ENCODE data around the gene UVRAG.
A peak's percentile ranks its signal among the peaks of the same experiment; 100 is the strongest.

The UVRAG gene

DNA sequence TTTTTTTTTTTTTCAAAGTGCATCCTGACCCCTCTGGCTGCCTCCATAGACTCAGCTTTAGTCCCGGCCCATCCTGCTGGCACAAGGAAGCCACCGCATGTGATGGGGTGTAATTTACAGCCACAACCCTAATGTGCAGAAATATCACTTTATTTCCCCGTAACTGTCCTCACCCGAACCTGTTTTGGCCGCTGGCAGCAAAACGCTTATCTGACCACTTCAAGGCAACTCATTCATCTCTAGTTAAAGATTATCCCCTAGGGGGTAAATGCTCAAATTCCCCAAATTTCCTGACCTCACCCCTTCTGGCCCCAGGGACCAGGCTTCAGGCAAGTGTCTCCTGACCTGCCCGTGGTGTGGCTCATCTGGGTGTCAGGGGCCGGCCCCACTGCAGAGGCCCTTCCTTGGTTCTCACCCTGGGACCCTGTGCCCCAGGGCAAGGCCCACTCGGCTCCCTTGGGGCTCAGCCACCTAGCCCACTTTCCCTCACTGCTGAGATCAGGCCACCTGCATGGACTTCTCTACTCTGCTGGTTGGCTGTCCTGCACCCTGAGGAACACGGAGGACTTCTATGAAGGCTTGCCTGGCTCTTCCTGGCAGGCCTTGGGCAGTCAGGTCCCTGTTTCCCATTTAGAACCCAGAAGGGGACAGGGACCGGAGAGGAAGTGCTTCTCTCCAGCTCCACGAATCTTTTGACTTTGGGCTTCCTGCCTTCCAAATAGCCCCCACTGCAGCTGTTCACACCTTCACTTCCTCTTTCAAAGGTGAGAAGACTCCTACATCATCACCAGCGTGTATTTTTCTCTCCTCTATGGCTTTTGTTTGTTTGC lies 337.9 kb downstream of the UVRAG start:
- no peak for DNase-seq

DNA sequence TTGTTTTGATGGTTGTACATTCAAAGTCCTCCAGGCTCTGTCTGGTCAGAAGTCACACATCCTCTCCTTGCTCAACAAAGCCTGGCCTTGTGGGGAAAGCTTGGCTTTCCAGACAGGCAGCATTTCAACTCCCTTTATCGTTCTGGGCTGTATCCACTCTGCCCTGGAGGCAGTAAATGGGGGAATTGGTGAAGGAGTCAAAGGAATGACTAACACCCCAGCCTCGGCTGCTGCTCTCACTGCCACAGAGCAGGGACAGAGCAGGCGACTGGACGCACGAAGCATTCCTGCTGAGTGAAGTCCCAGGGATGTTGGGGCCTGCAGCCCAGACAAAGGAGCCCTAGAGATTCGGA lies 338.5 kb downstream of the UVRAG start:
- DNase-seq, result no peak

DNA sequence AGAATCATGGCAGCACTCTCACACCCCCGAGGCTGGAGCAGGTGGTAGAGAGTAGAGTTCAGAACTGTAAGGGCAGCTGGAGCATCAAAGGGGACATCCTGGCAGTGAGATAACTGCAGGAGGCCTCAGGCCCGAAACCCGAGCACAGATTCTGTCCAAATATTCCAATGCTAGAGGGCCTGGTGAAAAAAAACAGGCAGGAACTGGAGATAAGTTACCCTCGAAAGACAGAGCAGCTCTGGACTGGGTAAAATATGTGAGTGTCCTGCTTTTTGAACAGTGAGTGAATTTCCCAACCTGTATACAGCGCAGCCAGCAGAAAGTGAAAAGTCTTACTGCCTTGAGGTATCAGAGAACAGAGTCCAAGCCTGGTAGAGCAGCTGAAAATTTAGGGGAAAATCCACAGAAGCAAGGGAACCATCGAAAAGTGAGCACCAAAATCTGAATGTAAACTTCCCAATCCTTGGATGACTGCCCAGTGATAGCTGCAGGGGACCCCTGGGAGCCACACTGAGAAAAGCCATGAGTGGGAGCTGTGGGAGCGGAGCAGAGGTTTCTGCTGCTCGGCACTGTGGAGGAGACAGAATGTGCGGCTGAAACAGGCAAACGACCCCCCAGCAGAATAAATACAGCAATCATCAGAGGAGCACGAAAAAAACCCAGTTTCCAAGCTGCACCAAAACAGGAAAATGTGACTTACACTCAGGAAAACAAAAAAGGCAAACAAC lies 340.7 kb downstream of the UVRAG start:
- DNase-seq, result no peak

DNA sequence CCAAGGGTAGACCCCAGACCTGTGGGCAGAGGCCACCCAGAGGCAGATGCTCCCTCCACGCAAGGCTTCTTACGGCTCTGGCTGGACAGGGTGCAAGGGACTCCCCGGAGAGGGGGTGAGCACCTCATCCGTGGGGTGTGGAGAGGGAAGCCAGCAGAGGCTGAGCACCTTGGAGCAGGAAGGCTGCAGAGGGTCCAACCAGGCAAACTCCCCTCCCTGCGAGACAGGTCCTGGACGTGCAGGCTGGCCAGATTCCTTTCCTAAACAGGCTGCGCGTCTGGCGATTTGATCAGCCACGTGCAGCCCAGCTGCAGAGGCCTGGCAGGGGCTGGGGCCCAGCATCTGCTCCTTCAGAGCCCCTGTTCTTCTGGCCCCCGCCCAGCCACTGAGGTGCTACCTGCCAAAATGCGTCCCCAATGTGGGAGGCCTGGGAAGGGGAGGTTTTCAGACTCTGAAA lies 342.0 kb downstream of the UVRAG start:
- no peak for DNase-seq

DNA sequence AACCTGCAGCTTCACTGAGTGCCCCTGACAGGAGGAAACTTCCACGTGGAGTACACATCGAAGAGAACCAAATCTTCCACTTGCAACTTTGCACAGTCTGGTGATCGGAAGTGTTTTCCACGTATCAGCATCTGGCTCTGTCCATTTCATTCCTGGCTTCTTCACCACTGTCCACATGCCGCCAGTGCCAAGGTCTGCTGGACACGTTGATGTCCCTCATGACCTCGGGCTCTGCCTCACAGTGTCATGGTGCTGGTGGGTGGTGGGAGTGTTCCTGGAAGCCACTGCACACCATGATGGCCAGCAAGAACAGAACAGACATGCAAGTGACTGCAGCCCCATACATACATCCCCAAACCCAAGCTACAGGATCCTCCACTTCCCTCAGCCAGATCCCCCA lies 342.9 kb downstream of the UVRAG start:
- no peak for DNase-seq

DNA sequence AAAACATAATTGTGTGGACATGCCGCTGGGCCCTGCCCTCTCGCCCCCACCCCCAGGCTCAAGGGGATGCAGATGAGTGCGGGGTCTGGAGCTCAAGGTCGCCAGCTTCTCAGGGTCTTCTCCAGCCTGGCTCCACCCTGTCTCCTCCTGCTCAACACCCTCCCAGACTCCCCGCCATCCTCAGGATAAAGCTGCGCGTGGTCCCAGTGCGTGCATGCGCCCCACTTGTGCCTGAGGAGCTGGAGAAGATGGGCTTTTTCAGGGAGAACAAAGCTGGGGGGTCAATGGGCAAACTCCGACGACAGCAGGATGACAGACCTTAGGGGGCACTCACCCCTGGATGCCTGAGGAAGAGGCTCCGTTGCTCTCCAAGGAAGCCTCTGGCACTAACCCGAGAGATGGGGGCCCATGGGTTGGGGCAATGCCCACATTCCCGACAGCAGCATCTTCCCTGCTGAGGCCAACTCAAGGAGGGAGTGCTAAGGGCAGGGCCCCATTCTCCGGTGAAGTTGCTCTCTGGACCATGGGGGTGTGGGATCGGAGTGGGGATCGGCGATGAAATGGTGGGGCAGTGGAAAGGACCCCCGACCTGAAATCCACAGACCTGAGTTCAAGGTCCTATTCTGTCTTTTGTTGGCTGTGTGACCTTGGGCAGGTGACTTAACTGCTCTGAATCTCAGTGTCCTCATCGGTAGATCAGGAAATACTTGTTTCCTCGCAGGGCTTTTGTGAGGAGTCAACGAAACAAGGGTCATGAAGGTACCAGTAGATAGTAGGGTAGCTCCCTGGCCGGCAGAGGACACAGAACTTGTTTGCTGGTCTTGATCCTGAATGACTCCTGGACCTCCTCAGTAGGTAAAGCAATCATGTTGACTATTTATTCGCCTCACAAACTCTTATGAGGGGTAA lies 343.6 kb downstream of the UVRAG start:
- no peak for DNase-seq

DNA sequence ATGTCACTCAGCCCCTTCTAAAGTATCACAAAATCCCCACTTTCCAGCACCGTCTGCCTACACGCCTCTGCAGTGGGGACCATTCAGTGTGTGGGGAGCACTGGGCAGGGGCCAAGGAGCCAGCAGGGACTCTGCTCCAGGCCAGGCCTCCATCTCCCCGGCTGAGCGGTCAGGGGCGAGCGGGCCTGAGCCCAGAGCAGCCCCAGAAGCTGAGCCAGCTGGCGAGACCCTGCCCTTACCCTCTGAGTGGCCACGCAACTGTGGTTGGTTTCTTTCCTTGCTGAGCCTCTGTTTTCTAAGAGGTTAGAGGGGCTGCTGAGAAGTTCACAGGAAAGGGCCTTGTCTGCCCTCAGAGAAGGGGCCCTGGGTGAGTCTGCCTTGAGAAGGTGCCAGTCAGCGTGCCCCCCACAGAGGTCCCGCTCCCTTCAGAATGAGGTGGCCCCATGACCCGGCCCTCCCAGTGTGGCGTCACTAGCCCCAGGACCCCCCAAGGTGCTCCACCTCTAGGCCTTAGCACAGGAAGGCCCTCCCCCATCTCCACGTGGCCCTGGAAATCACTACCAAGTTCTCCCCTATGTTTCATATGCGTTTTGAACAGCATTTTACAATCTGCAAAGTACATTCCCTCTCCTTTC lies 344.4 kb downstream of the UVRAG start:
- no peak for DNase-seq

DNA sequence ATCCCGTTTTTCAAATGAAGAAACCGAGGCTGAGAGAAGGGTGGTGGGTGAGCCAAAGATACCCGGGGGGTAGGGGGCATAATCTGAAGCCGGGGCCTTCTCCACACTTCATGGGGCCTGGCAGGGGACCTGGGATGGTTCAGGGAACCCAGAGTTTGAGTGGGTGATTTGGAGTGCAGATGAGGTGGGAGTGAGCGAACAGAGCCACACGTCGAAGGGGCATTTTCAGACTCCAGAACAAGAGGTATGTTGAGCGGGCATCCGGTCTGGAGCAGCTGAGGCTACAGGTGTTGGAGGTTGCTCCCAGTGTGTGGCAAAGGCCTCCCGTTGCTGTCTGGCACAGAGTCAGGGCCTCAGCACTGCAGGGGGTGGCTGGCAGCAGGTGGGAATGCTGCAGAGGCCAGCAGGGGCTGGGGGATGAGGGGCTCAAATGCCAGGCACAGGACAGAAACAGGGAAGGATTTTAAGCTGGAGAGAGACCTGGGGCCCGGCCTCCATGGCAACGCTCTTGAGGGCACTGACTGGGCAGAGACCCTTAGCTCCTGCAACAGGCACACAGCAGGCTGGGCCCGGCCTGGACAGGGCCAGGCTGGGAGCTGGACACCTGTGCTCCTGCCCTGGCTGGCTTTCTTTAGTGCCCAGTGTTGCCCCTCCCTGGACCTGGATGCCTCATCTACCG lies 345.1 kb downstream of the UVRAG start:
- DNase-seq, result peak; percentile 64

DNA sequence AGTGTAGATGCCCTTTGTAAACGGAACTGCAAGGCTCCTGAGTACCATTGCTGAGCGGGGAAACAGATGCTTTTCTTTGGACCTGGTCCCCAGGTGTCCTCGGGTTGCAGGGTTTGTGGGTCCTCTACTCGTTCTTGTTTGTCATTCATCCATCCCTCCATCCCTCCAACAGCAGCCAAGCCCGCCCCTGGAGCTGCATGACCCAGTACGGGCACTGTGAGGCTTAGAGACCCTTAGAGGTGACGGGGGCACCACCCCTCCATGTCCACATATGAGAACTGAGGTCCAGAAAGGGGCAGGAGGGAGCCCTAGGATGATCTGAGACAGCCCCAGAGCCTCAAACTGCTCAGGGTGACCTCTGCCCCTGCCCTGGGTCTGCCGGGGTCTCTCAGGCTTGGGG lies 345.8 kb downstream of the UVRAG start:
- no peak for DNase-seq

DNA sequence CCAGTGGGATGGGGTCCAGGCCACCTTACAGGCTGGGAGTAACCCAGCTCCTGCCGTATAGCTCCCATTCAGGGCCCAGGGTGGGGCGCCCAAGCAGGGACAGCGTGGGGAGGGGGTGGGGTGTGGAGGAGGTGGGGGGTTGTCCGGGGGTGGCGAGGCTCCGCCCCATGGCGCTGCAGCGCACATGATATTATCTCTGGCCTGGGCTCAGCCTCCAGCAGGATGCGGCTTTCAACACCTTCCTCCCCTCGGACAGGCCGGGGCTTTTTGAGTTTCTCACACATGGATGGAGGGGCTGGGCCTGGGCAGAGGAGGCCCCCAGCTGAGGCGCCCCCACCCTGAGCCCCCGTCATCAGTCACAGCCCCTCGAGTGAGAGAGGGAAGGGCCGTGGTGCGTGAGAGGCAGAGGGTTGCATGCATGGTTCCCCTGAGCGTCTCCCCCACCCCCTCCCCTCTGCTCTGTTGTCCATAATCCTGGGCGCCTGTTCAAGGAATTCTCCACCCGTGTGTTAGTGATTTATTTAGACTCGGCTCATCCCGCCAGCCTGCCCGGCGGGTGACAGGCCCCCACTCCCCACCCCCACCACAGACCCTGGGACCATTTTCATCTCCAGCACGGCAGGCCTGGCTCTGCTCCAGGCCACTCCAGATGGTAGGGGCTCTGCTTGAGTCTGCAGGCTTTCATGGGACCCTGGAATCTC lies 346.4 kb downstream of the UVRAG start:
- DNase-seq, result no peak

DNA sequence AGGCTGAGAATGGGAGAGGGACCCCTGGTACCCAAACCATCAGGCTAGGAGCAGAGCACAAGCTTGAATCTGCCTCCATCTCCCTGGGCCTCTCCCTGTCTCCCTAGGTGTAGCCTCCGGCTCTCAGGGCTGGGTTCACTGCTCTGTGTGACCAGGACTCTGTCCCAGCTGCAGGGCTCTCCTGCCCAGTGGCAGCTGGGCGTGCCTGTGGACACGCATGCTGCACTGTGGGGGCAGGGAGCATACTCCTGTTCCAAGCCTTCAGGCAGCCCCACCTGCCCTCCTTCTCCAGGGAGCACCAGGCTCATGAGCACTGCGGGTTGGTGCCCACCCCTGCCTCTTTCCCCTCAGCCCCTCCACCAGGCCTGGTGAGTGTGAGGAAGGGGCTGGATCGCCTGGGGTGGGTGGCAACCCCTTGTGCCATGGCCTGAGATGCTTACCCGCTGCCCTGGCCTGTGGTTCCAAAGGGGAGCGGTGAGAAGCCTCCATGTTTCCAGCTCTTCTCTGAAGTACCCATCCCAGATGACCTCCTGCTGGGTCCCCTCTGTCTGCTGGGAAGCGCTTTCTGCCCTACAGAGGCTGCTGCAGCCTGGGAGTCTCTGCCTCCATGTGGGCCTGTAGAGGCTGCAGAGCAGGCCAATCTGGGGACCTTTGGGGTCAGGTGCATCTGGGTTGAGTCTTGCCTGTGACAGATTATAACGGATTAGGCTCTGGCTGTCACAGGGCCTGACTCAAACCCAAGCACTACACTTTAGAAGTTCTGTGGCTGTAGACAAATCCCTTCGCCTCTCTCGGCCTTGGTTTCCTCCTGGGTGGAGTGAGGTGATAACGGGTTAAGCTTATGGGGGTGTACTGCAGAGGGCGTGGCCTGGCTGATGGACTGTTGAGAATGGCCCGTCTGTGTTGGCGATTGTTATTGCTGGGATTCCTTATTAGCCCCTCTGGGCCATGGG lies 347.6 kb downstream of the UVRAG start:
- DNase-seq, result no peak

DNA sequence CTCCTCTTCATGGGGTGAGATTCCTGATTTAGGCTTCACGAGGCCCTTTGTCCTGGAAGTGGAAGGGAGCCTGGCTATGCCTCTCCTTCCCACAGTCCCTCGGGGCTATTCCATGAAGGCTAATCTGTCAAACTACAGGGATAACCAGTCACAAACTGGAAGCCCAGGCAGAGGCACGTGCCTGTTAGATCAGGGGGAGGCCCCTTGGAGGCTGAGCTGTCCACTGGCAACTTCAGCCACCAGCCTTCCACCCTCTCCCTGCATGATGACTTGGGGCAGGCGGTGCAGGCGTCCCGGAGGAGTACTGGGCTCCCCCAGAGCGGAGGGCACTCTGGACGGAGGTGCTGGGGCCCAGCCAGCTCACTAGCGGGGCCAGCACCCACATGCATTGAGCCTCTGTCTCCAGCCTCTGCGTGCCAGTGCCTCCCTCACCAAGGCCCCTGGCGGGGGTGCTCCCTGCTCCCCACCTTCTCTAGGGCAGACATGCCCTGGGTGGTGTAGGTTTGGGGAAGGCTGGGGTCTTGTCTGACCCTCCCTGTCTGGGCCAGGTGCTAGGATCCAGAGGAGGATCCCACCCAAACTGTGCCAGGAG lies 348.4 kb downstream of the UVRAG start:
- no peak for DNase-seq

DNA sequence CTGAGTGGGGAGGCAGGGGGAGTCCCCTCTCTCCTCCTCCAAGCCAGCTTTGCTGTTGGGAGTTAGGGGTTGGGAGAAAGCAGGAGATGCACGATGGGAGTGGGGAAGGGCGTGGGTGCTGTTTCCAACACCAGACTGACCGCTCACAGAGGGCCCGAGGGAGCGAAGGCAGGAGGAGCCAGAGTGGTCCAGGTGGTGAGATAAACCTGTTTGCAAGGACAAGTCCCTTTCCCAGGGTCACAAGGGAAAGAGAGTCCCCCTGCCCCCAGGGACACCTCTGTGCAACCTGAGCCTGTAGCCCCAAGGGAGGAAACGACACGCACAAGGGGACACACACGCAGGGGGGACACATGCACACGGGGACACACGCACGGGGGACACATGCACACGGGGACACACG lies 349.1 kb downstream of the UVRAG start:
- DNase-seq, result no peak

DNA sequence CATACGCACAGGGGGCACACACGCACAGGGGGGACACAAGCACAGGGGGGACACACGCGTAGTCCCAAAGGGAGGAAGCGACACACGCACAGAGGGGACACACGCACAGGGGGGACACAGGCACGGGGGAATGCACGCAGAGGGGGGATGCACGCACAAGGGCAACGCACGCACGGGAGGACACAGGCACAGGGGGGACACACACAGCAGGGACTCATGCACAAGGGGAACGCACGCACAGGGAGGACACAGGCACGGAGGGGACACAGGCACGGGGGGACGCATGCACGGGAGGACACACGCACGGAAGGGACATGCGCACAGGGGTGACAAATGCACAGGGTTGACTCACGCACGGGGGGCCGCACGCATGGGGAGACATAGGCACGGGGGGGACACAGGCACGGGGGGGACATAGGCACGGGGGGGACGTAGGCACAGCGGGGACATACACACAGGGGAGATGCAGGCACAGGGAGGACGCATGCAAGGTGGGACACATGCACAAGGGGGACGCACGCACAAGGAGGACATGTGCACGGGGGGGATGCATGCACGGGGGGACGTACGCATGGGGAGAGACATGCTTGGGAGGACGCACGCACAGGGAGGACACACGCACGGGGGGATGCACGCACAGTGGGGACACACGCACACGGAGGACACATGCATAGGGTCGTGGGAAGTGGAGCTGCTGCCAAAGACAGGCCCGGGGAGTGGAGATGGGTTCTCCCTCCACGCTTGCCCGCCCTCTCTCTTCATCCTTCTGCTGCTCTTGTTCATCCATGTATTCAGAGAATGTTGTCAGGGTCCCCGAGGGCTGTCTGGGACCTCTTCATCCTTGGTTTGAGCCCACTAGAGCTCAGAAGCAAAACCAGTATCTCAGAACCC lies 350.1 kb downstream of the UVRAG start:
- no peak for DNase-seq

DNA sequence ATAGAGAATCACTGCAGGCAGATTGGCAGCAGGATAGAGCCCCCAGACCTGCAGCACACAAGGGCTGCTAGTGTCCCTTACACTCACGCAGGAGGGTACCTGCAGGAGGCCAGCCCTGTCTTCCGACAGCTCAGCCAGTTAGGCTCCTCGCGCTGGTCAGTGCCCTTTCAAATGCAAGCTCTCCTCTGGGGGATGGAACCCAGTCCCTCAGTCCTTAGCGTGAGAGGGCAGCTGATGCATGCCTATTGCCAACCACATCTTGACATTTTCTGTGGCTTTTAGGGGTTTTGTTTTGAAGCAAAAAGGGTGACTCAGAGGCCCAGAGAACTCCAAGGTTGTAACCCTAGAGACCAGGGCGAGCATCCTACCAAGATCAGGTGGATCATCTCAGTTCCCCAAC lies 351.3 kb downstream of the UVRAG start:
- DNase-seq, result no peak

DNA sequence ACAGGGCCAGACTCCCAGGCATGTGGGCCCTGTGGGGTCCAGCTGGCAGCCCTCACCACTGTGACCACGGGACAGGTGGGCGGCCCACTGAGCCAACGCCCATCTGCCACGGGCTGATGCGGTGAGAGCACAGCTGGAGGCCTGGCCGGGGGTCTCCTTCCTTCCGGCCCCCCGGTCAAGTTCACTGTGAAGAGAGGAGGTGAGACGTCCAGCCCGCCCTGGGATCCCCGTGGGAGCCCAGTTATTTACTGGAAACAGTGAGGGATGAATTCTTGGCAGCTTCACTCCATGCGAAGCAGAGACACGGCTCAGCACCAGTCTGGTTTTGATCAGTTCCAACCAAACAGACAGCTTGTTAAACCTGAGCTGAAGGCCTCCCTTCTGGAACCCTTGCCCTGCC lies 352.6 kb downstream of the UVRAG start:
- no peak for DNase-seq

DNA sequence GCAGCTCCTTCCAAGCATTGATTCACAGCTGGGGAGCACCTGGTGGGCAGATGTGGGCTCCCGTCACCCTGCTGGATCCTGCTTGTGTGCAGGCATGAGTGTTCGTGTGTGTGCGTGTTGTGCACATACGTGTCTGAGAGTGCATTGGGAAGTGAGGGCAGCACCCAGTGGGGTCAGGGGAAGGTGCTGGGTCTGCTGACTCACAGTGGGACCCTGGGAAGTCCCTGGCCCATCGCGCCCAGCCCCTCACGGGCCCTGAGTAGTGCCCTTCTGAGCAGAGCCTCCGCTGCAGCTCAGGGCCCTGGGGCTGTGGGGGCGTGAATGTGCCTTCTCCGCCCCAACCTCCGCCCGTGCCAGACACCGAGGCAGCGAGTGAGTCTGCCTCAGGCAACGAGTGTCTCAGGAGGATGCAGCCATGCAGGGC lies 354.5 kb downstream of the UVRAG start:
- no peak for DNase-seq

DNA sequence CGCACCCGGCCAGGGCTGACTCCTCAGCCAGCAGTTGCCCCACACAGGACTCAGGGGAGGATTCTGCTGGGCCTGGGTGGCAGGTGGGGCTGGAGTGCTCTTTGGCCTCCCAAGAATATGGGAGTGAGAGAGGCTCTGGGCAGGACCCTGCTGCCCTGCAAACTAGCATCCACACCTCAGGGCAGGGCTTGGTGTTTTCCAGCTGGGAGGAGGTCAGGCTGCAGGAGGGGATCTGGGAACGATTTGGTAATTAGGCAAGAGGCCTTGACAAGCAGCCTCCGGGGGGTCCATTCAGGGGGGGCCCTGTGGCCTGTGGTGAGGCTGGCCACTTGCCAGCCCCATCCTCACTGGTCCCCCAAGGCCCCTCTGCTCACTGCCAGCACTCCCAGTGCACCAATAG lies 355.5 kb downstream of the UVRAG start:
- no peak for DNase-seq

DNA sequence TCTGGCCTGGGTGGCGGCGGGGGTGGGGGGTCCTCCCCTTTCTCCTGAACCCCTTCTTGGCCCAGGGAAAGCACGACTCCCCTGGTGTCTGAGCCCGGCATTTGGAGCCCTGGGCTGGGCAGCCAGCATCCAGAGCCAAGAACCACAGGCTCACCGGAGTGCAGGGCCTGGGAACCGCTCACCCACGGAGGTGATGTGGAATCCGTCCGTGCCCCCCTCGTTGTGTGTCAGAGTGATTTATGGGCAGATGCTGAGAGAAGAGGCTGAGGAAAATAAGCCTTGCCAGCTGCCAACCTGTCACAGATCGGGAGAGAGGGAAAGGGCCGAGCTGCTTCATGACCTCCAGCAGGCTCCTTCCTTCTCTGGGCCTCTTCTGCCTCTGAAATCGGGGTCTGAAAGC lies 357.6 kb downstream of the UVRAG start:
- DNase-seq, result no peak
